Osteoblast (primary cell): ENCODE data around the gene SRCIN1. TPM values are rescaled to one million over a fixed set of nuclear protein-coding genes. Genes with fewer than 3 reads are reported as not detected.

Source experiments
- DNase-seq: peaks from one replicate; pipeline ENCODE4 v3.0.0; 2011; ENCODE audit warnings: low spot score, mixed read lengths; ENCODE audit not compliant: insufficient read length; ENCODE audit errors: missing footprints
- H2AFZ ChIP-seq: 2 replicates; pipeline ENCODE4 v1.6.0; 2011; ENCODE audit warnings: mild to moderate bottlenecking, low read length
- H3K27ac ChIP-seq: 2 replicates; pipeline ENCODE4 v1.5.1; 2011; ENCODE audit warnings: mild to moderate bottlenecking, low read depth, low read length, moderate library complexity
- H3K27me3 ChIP-seq: 2 replicates; pipeline ENCODE4 v1.6.0; 2012; ENCODE audit warnings: mild to moderate bottlenecking, control low read depth, inconsistent platforms, low read length, moderate library complexity; ENCODE audit not compliant: insufficient read depth
- H3K36me3 ChIP-seq: 2 replicates; pipeline ENCODE4 v1.5.1; 2011; ENCODE audit warnings: mild to moderate bottlenecking, low read length, control low read depth, moderate library complexity; ENCODE audit not compliant: insufficient read depth
- H3K4me1 ChIP-seq: 2 replicates; pipeline ENCODE4 v1.5.1; 2011; ENCODE audit warnings: mild to moderate bottlenecking, low read length, control low read depth, moderate library complexity; ENCODE audit not compliant: insufficient read depth
- H3K4me2 ChIP-seq: 2 replicates; pipeline ENCODE4 v1.6.0; 2011; ENCODE audit warnings: mild to moderate bottlenecking, low read length; ENCODE audit not compliant: insufficient read depth
- H3K4me3 ChIP-seq: fragments of 200-600 bp; sonication (generic); 3 replicates; pipeline ENCODE4 v1.5.1; 2012; ENCODE audit warnings: mild to moderate bottlenecking, low read length, inconsistent platforms; ENCODE audit not compliant: insufficient read depth
- H3K79me2 ChIP-seq: 2 replicates; pipeline ENCODE4 v1.6.0; 2012; ENCODE audit warnings: mild to moderate bottlenecking, low read length, control low read depth, inconsistent platforms; ENCODE audit not compliant: insufficient read depth
- H3K9me3 ChIP-seq: 2 replicates; pipeline ENCODE4 v1.5.1; 2011; ENCODE audit warnings: low read depth, low read length, control low read depth
- H4K20me1 ChIP-seq: 2 replicates; pipeline ENCODE4 v1.6.0; 2012; ENCODE audit warnings: mild to moderate bottlenecking, low read length, control low read depth; ENCODE audit not compliant: insufficient read depth
- total RNA-seq: library from RNA; depleted of rRNA; stranded (reverse); fragments of >200 nt; gene quantifications from 2 replicates; pipeline ENCODE4 v1.2.3, GENCODE V29; 2012
- TF ChIP-seq, protein P1 (sequence below): IDR thresholded peaks from 2 replicates; pipeline ENCODE4 v1.5.1; 2011; ENCODE audit warnings: mild to moderate bottlenecking, low read depth, low read length, moderate library complexity; ENCODE audit errors: extremely low read depth

Gene SRCIN1, protein sequence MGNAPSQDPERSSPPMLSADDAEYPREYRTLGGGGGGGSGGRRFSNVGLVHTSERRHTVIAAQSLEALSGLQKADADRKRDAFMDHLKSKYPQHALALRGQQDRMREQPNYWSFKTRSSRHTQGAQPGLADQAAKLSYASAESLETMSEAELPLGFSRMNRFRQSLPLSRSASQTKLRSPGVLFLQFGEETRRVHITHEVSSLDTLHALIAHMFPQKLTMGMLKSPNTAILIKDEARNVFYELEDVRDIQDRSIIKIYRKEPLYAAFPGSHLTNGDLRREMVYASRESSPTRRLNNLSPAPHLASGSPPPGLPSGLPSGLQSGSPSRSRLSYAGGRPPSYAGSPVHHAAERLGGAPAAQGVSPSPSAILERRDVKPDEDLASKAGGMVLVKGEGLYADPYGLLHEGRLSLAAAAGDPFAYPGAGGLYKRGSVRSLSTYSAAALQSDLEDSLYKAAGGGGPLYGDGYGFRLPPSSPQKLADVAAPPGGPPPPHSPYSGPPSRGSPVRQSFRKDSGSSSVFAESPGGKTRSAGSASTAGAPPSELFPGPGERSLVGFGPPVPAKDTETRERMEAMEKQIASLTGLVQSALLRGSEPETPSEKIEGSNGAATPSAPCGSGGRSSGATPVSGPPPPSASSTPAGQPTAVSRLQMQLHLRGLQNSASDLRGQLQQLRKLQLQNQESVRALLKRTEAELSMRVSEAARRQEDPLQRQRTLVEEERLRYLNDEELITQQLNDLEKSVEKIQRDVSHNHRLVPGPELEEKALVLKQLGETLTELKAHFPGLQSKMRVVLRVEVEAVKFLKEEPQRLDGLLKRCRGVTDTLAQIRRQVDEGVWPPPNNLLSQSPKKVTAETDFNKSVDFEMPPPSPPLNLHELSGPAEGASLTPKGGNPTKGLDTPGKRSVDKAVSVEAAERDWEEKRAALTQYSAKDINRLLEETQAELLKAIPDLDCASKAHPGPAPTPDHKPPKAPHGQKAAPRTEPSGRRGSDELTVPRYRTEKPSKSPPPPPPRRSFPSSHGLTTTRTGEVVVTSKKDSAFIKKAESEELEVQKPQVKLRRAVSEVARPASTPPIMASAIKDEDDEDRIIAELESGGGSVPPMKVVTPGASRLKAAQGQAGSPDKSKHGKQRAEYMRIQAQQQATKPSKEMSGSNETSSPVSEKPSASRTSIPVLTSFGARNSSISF
- total RNA-seq: not detected in 2 replicates

DNA sequence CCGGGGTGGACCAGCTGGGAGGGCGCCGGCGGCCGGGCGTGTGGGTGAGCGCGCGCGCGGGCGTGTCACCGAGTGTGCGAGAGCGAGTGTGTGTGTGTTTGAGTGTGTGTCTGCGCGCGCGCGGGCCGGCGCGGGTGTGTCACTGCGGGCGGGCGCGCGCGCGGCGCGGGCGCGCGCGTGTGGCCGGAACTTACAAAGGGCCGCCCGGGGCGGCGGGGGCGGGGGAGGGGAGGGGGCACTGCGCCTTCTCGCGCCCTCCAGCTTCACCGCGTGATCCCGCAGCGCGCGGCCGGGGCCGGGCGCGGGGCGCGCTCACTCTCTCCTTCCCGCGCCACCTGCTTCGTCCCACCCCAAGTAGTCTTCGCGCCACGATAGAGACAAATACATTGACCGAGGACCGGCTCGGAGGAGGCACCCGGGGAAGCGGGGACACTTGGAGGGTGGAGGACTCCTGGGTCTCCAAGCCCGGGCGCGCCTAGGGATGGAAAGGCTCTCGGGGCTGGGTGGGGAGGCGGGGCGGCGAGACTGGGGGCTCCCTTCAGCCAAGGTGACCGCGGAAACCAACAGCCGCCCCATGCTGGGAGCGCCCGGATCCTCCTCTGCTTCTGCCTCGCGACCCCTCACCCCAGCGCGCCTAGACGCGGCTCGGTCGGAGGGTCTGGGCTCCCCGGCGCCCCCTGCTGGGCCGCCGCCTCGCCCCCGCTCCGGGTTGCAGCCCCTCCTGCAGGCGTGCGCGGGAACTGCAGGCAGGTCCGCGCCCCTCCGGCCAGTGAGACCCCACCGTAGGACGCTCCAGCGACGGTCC, at the start of gene SRCIN1:
Gene SRCIN1 (minus strand): TSS at position 112 of the 805 bp plus-strand sequence. CDS start 247 bp downstream, outside the sequence.
- peaks cover 77% of the 10 kb centered on the region for H3K27me3 ChIP-seq
- no peaks in the 10 kb centered on the region for H3K9me3 ChIP-seq
- no peak within 1 kb of the TSS for H3K27ac ChIP-seq
- no peak within 1 kb of the TSS for H2AFZ ChIP-seq
- no peaks in the 10 kb centered on the region for H3K36me3 ChIP-seq
- no peaks in the 10 kb centered on the region for H3K79me2 ChIP-seq
- DNase-seq: peak; percentile 88
- no peaks in the 10 kb centered on the region for H3K4me1 ChIP-seq
- peak within 1 kb of the TSS; percentile 45 for H3K4me3 ChIP-seq
- H4K20me1 ChIP-seq: no peaks in the 10 kb centered on the region
- TF ChIP-seq, protein P1, sequence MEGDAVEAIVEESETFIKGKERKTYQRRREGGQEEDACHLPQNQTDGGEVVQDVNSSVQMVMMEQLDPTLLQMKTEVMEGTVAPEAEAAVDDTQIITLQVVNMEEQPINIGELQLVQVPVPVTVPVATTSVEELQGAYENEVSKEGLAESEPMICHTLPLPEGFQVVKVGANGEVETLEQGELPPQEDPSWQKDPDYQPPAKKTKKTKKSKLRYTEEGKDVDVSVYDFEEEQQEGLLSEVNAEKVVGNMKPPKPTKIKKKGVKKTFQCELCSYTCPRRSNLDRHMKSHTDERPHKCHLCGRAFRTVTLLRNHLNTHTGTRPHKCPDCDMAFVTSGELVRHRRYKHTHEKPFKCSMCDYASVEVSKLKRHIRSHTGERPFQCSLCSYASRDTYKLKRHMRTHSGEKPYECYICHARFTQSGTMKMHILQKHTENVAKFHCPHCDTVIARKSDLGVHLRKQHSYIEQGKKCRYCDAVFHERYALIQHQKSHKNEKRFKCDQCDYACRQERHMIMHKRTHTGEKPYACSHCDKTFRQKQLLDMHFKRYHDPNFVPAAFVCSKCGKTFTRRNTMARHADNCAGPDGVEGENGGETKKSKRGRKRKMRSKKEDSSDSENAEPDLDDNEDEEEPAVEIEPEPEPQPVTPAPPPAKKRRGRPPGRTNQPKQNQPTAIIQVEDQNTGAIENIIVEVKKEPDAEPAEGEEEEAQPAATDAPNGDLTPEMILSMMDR: peak; percentile 53
- peak within 1 kb of the TSS; percentile 53 for H3K4me2 ChIP-seq

- H3K4me2 ChIP-seq: no peak overlapping the region
- no peak for DNase-seq
- no peaks in the 10 kb centered on the region for H3K79me2 ChIP-seq
- H3K4me1 ChIP-seq: no peaks in the 10 kb centered on the region
- no peaks in the 10 kb centered on the region for H4K20me1 ChIP-seq
- H2AFZ ChIP-seq: no peak overlapping the region
- no peaks in the 10 kb centered on the region for H3K36me3 ChIP-seq
- H3K27me3 ChIP-seq: peaks cover 24% of the 10 kb centered on the region
- no peak overlapping the region for H3K27ac ChIP-seq
- H3K4me3 ChIP-seq: no peak overlapping the region
- TF ChIP-seq, protein P1: no peak
- no peaks in the 10 kb centered on the region for H3K9me3 ChIP-seq
Observed at GRCh38 chr17:38654411-38655398, 49.0 kb upstream of the SRCIN1 start.

DNA sequence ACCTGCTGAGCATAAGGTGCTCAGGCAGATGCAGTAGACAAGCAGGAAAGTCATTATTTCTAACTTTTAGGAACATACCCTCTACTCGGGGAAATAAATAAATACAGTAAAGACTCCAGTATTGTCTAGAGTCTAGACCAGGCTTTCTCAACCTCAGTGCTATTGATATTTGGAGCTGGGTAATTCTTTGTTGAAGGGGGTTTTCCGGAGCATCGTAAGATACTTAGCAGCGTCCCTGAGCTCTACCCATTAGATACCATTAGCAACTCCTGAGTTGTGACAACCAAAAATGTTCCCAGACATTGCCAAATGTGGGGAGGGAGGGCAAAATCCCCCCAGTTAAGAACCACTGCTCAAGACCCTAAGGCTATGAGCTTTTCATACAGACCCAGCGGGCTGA, 47.9 kb upstream of the SRCIN1 start:
- Histone ChIP-seq H3K27ac (no peak overlapping the region), H3K27me3 (peaks cover 24% of the 10 kb centered on the region), H3K4me1 (no peaks in the 10 kb centered on the region), H3K9me3 (no peaks in the 10 kb centered on the region), H3K36me3 (no peaks in the 10 kb centered on the region), H3K4me2 (no peak overlapping the region), H3K4me3 (no peak overlapping the region), H3K79me2 (no peaks in the 10 kb centered on the region), H2AFZ (no peak overlapping the region), H4K20me1 (no peaks in the 10 kb centered on the region)
- no peak for DNase-seq
- TF ChIP-seq, protein P1: no peak
